ENCODE measurements around the gene POLG2. TPM values are rescaled to one million over a fixed set of nuclear protein-coding genes. Genes with fewer than 3 reads are reported as not detected.

The POLG2 gene
- polyA plus RNA-seq, 1 donor (not counting 4 experiments of a cell fraction or from before 2014, with no cell fraction given): 14.0 TPM

GRCh38 chr17:64458756-64459155, 38.1 kb downstream of the POLG2 start:
- DNase-seq (ENCODE audit: low read depth, low spot score): no peak
- Histone ChIP-seq H3K27me3 (ENCODE audit: control insufficient read depth, extremely low read depth, insufficient read depth, low read length) (no peaks in the 10 kb centered on the region), H2AFZ (ENCODE audit: control insufficient read depth, low read length) (no peak overlapping the region), H3K27ac (ENCODE audit: control insufficient read depth, insufficient read depth, low read length) (no peak overlapping the region), H4K20me1 (ENCODE audit: control insufficient read depth, extremely low read depth, insufficient read depth, low read length) (no peaks in the 10 kb centered on the region), H3K4me3 (ENCODE audit: control insufficient read depth in 2 of 3, extremely low read depth in 1 of 3, insufficient read depth in 2 of 3, low read depth in 1 of 3, low read length in 3 of 3) (no peak overlapping the region), H3K36me3 (ENCODE audit: control insufficient read depth in 2 of 2, extremely low read depth in 1 of 2, insufficient read depth in 2 of 2, low read length in 2 of 2) (no peaks in the 10 kb centered on the region), H3K4me1 (ENCODE audit: control insufficient read depth, extremely low read depth, insufficient read depth, low read length) (no peaks in the 10 kb centered on the region), H3K4me2 (ENCODE audit: control insufficient read depth, extremely low read depth, insufficient read depth, low read depth, low read length) (no peak overlapping the region), H3K9me1 (ENCODE audit: control insufficient read depth, extremely low read depth, insufficient read depth, low read length) (no peaks in the 10 kb centered on the region), H3K79me2 (ENCODE audit: control insufficient read depth, insufficient read depth, low read length) (no peaks in the 10 kb centered on the region), H3K9ac (ENCODE audit: control insufficient read depth, extremely low read depth, insufficient read depth, low read length) (no peak overlapping the region), H3K9me3 (ENCODE audit: control insufficient read depth, low read depth, low read length) (no peaks in the 10 kb centered on the region)
- dilution Hi-C loops (cut with MboI; ENCODE audit: extremely low pct_ligation_motif_present, low sequenced_read_pairs): no loop called here
- FAIRE-seq: no peak
- no peak for TF ChIP-seq EZH2 (IDR thresholded peaks at IDR 0.05; ENCODE audit: low read length)
- TF ChIP-seq CTCF (optimal IDR thresholded peaks at IDR 0.05 in 1 of 3, IDR thresholded peaks at IDR 0.05 in 1 of 3, conservative IDR thresholded peaks at IDR 0.05 in 1 of 3; ENCODE audit: extremely low read depth in 1 of 3, insufficient read depth in 2 of 3, low read length in 3 of 3): no peak

GRCh38 chr17:64457156-64457555, 39.7 kb downstream of the POLG2 start:
- H3K4me3 ChIP-seq (ENCODE audit: control insufficient read depth in 2 of 3, extremely low read depth in 1 of 3, insufficient read depth in 2 of 3, low read depth in 1 of 3, low read length in 3 of 3): no peak overlapping the region
- H3K9ac ChIP-seq (ENCODE audit: control insufficient read depth, extremely low read depth, insufficient read depth, low read length): no peak overlapping the region
- H3K4me1 ChIP-seq (ENCODE audit: control insufficient read depth, extremely low read depth, insufficient read depth, low read length): no peaks in the 10 kb centered on the region
- DNase-seq (ENCODE audit: low read depth, low spot score) (no peak), FAIRE-seq (no peak)
- H3K27ac ChIP-seq (ENCODE audit: control insufficient read depth, insufficient read depth, low read length): no peak overlapping the region
- H3K79me2 ChIP-seq (ENCODE audit: control insufficient read depth, insufficient read depth, low read length): no peaks in the 10 kb centered on the region
- dilution Hi-C loops (cut with MboI; ENCODE audit: extremely low pct_ligation_motif_present, low sequenced_read_pairs): no loop called here
- H3K4me2 ChIP-seq (ENCODE audit: control insufficient read depth, extremely low read depth, insufficient read depth, low read depth, low read length): no peak overlapping the region
- no peaks in the 10 kb centered on the region for H3K36me3 ChIP-seq (ENCODE audit: control insufficient read depth in 2 of 2, extremely low read depth in 1 of 2, insufficient read depth in 2 of 2, low read length in 2 of 2)
- no peak overlapping the region for H2AFZ ChIP-seq (ENCODE audit: control insufficient read depth, low read length)
- H3K9me1 ChIP-seq (ENCODE audit: control insufficient read depth, extremely low read depth, insufficient read depth, low read length): no peaks in the 10 kb centered on the region
- no peaks in the 10 kb centered on the region for H3K27me3 ChIP-seq (ENCODE audit: control insufficient read depth, extremely low read depth, insufficient read depth, low read length)
- no peaks in the 10 kb centered on the region for H4K20me1 ChIP-seq (ENCODE audit: control insufficient read depth, extremely low read depth, insufficient read depth, low read length)
- no peak for TF ChIP-seq EZH2 (IDR thresholded peaks at IDR 0.05; ENCODE audit: low read length)
- no peak for TF ChIP-seq CTCF (optimal IDR thresholded peaks at IDR 0.05 in 1 of 3, IDR thresholded peaks at IDR 0.05 in 1 of 3, conservative IDR thresholded peaks at IDR 0.05 in 1 of 3; ENCODE audit: extremely low read depth in 1 of 3, insufficient read depth in 2 of 3, low read length in 3 of 3)
- H3K9me3 ChIP-seq (ENCODE audit: control insufficient read depth, low read depth, low read length): no peaks in the 10 kb centered on the region

All from keratinocyte (primary cell).